ENCODE measurements around the gene PTPN18.
"Not testable (repeated sequence)": the region's sequence is repeated elsewhere in the genome, so short reads cannot be mapped to it uniquely, and the experiment has no call there.

The PTPN18 gene, protein sequence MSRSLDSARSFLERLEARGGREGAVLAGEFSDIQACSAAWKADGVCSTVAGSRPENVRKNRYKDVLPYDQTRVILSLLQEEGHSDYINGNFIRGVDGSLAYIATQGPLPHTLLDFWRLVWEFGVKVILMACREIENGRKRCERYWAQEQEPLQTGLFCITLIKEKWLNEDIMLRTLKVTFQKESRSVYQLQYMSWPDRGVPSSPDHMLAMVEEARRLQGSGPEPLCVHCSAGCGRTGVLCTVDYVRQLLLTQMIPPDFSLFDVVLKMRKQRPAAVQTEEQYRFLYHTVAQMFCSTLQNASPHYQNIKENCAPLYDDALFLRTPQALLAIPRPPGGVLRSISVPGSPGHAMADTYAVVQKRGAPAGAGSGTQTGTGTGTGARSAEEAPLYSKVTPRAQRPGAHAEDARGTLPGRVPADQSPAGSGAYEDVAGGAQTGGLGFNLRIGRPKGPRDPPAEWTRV

GRCh38 chr2:130355578-130356431, at the start of gene PTPN18:
Gene PTPN18, plus strand, starts transcription at chr2:130356056. Its CDS starts 52 bp downstream, at chr2:130356108.
- peak; percentile 92 for DNase-seq (ENCODE audit: low spot score)

GRCh38 chr2:130307850-130308249, 48.0 kb upstream of the PTPN18 start:
- no peak for DNase-seq (ENCODE audit: low spot score)

DNA sequence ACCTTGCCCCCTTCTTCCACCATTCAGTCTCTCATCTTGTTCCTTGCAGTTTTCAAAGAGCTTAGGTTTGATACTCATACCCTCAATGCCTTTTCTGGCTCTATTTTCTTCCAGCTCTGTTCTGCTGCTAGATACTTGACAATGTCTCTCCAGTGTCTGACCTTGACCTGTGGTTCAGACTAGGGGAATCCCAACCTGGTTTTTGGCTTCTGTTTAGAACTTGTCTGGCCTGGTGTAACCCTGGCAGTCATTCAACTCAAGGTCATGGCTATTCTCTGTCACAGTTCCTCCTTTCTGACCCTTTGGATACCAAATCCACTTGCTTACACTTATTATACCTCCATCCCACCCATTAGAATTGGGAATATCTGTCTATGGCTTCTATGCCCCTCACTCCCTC, 45.0 kb upstream of the PTPN18 start:
- no peak for DNase-seq (ENCODE audit: low spot score)

DNA sequence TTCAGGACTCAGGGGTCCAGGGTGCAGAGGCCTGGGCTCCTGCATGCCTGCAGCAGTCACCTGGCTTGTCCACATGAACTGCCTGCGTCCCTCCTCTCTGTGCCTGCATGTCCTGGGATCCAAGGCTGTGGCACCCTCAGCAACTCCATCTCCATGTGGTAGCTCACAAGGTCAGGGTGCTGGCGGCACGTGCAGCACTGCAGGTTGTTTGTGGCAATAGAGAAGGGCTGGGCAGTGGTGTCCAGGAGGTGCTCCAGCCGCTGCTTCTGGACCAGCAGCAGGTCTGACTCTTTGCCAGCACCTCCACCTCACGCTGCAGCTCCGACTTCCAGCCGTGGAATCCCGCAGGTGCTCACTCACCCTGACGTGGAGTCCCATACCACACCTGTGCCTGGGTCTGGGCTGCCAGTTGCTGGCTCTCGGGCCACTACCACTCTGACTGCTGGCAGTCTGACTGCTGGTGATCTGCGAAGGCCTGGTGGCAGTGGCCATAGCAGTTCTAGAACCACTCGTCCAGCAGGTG, 42.0 kb upstream of the PTPN18 start:
- DNase-seq (ENCODE audit: low spot score), result no peak

GRCh38 chr2:130314377-130314776, 41.5 kb upstream of the PTPN18 start:
- DNase-seq (ENCODE audit: low spot score), result no peak

- DNase-seq (ENCODE audit: low spot score), result no peak
Observed at GRCh38 chr2:130316596-130316995, 39.3 kb upstream of the PTPN18 start.

- no peak for DNase-seq (ENCODE audit: low spot score)
Observed at GRCh38 chr2:130318906-130319305, 37.0 kb upstream of the PTPN18 start.

DNA sequence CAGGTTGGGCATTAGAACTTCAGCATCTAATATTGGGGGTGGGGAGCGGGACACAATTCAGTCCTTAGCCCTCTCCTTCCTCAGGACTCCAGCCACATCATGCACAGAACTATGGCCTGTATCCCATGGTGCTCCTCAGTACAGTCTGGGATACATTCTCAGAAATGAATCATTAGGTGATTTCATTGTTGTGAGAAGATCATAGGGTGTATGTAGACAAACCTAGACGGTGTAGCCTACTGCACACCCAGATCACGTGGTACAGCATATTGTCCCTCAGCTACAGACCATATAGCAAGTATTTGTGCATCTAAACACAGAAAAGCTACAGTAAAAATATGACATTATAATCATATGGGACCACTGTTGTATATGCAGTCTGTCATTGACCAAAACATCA, 36.3 kb upstream of the PTPN18 start:
- no peak for DNase-seq (ENCODE audit: low spot score)

DNA sequence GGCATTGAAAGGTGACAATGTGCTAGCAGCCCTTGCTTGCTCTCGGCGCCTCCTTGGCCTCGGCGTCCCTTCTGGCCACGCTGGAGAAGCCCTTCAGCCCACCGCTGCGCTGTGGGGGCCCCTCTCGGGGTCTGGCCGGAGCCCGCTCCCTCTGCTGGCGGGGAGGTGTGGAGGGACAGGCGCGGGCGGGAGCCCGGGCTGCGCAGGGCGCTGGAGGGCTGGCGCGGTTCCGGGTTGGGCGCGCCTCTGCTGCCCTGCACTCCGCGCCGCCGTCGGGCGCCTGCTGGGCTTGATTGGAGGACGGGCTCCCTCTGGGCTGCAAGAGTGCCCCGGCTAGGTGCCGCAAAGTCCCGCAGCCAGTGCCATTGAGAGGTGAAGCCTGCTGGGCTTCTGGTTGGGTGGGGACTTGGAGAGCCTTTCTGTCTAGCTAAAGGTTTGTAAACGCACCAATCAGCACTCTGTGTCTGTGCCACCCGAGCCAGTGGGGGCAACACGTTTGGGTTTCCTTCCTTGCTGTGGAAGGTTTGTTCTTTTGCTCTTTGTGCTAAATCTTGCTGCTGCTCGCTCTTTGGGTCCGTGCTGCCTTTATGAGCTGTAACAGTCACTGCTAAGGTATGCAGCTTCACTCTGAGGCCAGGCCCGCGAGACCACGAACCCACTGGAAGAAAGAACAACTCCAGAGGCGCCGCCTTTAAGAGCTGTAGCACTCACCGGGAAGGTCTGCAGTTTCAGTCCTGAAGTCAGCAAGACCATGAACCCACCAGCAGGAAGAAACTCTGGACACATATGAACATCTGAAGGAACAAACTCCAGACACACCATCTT, 27.9 kb upstream of the PTPN18 start:
- no peak for DNase-seq (ENCODE audit: low spot score)

- no peak for DNase-seq (ENCODE audit: low spot score)
Observed at GRCh38 chr2:130328710-130329109, 27.1 kb upstream of the PTPN18 start.

GRCh38 chr2:130332271-130333073, 23.4 kb upstream of the PTPN18 start:
- DNase-seq (ENCODE audit: low spot score), result peak; percentile 78

DNA sequence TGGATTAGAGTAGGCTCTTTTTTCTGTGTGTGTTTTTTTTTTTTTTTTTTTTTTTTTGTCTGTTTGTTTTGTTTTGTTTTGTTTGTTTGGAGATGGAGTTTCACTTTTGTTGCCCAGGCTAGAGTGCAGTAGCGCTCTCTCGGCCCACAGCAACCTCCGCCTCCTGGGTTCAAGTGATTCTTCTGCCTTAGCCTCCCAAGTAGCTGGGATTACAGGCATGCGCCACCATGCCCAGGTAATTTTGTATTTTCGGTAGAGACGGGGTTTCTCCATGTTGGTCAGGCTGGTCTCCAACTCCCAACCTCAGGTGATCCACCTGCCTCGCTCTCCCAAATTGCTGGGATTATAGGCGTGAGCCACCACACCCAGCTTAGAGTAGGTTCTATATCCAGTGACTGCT, 22.6 kb upstream of the PTPN18 start:
- DNase-seq (ENCODE audit: low spot score), result not testable (repeated sequence)

GRCh38 chr2:130334026-130334425, 21.8 kb upstream of the PTPN18 start:
- DNase-seq (ENCODE audit: low spot score), result no peak

DNA sequence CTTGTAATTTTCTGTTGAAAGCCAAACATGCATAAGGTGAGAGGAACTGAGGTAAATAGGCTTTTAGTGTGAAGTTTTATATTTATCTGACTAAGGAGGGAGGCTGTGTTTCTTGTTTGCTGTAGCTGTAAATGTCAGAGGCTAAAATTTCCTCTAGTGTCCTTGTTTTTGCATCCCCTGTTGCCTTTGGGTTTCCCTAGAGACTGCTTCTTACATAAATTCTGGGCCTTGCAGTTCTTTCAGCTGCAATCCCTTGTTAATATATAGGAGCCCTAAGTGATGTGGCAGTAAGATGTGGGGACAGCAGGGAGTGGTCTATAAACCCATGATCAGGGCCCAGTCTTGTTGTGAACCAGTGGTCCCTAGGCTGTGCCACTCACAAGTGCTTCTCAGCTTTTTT, 20.6 kb upstream of the PTPN18 start:
- DNase-seq (ENCODE audit: low spot score), result no peak

DNA sequence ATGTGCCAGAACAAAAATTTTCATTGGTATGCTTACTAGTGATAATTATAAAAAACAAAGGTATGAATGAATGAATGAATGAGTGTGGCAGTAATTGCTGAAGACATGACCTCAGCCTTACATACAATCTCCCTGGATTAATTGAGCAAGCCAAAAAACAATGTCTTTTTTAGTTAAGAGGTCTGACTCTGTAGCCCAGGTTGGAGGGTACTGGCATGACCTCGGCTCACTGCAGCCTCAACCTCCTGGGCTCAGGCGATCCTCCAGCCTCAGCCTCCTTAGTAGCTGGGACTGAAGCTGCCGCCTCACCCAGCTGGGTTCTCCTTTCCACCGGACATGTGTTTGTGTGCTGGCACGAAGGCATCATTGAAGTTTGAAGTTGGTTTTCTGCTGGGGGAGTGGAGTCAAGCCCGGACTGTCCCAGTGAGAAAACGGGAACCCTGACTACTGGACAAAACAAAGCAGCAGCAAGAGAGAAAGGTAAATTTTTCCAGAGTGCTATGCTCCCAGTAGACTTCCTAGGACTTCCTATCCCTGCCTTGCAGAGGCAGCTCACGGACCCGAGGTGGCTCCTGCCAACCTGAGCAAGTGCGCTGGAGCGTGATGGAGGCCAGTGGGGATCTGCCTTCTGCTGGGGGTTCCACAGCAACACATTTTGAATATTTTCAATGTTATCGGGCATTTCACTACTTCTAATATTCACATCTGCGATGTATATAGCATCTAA, 19.5 kb upstream of the PTPN18 start:
- no peak for DNase-seq (ENCODE audit: low spot score)

DNA sequence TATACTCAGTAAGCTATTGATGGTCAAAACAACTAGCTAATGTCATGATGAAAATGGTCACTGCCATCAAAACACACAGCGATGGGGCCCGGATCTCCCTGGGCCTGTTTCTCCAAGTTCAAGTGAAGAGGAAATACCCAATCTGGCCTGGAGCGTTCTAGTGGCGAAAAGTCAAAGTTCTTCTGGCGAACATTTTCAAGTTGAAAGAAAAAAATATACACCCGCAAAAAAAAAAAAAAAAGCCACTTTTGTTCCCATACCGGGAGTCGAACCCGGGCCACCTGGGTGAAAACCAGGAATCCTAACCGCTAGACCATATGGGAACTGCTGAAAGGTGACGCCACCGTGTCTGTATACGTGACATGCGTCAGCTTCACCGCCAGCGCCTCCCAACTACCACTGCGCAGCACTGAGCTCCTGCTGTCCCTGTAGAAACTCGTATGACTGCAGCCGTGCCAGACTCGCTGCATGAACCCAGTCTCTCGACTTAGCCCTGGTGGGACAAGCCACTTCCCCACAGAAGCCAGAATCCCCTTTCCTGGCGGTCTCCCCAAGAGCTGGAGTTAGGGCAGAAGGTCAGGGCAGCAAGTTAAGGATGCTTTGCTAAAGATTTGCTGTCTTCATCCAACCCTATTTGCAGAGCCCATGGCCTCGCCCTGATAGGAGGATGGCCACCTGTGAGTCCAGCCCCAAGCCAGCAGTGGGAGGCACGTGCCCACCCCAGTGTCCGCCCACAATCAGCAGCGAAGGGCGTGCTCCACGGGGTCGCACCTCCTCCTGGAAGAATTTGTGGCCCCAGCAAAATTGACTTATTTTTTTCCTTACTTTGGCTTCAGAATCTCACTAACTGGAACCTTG, 18.8 kb upstream of the PTPN18 start:
- peak; percentile 87 for DNase-seq (ENCODE audit: low spot score)

GRCh38 chr2:130337735-130338325, 18.0 kb upstream of the PTPN18 start:
- no peak for DNase-seq (ENCODE audit: low spot score)

GRCh38 chr2:130338793-130339345, 17.0 kb upstream of the PTPN18 start:
- no peak for DNase-seq (ENCODE audit: low spot score)
